ENCODE results near the gene SGTA.

DNA sequence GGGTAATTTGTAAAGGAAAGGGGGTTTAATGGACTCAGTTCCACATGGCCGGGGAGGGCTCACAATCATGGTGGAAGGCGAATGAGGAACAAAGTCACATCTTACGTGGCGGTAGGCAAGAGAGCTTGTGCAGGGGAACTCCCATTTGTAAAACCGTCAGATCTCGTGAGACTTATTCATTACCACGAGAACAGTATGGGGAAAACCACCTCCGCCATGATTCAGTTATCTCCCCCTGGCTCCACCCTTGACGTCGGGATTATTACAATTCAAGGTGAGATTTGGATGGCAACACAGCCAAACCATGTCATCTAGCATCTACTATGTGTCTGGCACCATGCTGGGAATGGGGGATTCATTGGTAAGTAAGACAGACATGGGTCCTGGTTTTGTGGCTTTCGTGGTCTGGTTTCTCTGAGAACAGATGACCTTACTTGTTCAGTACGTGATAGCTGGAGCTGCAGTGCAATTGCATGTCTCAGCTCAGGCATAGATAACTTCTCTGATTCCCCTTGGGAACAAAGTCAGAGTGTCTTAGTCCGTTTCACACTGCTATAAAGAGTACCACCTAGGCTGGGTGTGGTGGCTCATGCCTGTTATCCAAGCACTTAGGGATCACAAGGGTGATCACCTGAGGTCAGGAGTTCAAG is 44.9 kb upstream of the SGTA start:
- TF ChIP-seq POLR2A (IDR thresholded peaks at IDR 0.05) (no peak), CTCF (IDR thresholded peaks at IDR 0.05) (no peak)

Data from transverse colon (tissue), 3 donors.